WTC11 (cell line): ENCODE results near the gene TFB2M. TPM values are rescaled to one million over a fixed set of nuclear protein-coding genes. Genes with fewer than 3 reads are reported as not detected.

Experiments
- ATAC-seq: fragments of 200-7000 bp; cut with Tn5 transposase; 2 replicates; pipeline ENCODE4 v1.10.0; 2021; ENCODE audit warnings: mild to moderate bottlenecking, moderate library complexity
- CTCF ChIA-PET: fragments of 300-600 bp; sonication (Branson Sonifier 250); formaldehyde crosslinking; loops from one replicate; lab custom pipeline; 2021; ENCODE audit warnings: antibody characterized with exemption; lab: Charles Lee
- POLR2A ChIA-PET: fragments of 350-600 bp; sonication (Branson Sonifier 250); formaldehyde crosslinking; loops from one replicate; lab custom pipeline; 2021; ENCODE audit warnings: antibody characterized with exemption; lab: Charles Lee
- DNase-seq: peaks from one replicate; pipeline ENCODE4 v3.0.0; 2021; ENCODE audit warnings: low spot score
- H3K27ac Mint-ChIP-seq: 2 replicates; pipeline ENCODE4 v1.8.0; 2021; ENCODE audit warnings: mixed read lengths
- H3K27me3 Mint-ChIP-seq: 2 replicates; pipeline ENCODE4 v1.8.0; 2021; ENCODE audit warnings: low read depth, mild to moderate bottlenecking, moderate library complexity, mixed read lengths
- H3K36me3 Mint-ChIP-seq: 2 replicates; pipeline ENCODE4 v1.8.0; 2021; ENCODE audit warnings: mixed read lengths
- H3K4me1 Mint-ChIP-seq: 2 replicates; pipeline ENCODE4 v1.8.0; 2022; ENCODE audit warnings: mixed read lengths
- H3K4me3 Mint-ChIP-seq: 2 replicates; pipeline ENCODE4 v1.8.0; 2021; ENCODE audit warnings: mild to moderate bottlenecking, moderate library complexity, mixed read lengths
- H3K9me3 Mint-ChIP-seq: 2 replicates; pipeline ENCODE4 v1.8.0; 2021; ENCODE audit warnings: mixed read lengths
- GRHL2 ChIP-seq: fragments of 250-450 bp; sonication (Bioruptor Pico); IDR thresholded peaks from 2 replicates; pipeline ENCODE4 v1.8.0; 2022; ENCODE audit warnings: mild to moderate bottlenecking, moderate library complexity; ENCODE audit not compliant: insufficient replicate concordance, severe bottlenecking
- MXD4 ChIP-seq: fragments of 250-450 bp; sonication (Bioruptor Pico); IDR thresholded peaks from 2 replicates; pipeline ENCODE4 v1.8.0; 2021; ENCODE audit warnings: mild to moderate bottlenecking, moderate library complexity, borderline replicate concordance
- NFYB ChIP-seq: sonication (generic); formaldehyde crosslinking; conservative IDR thresholded peaks from 2 replicates; pipeline ENCODE4 v1.8.0; 2022; ENCODE audit warnings: low read depth, missing genetic modification reagents
- NR3C1 ChIP-seq: sonication (generic); formaldehyde crosslinking; conservative IDR thresholded peaks from 2 replicates; pipeline ENCODE4 v1.8.1; 2023; ENCODE audit warnings: low read depth, mild to moderate bottlenecking, missing genetic modification reagents
- TEAD4 ChIP-seq: sonication (generic); formaldehyde crosslinking; IDR thresholded peaks from 2 replicates; pipeline ENCODE4 v1.8.0; 2022; ENCODE audit warnings: mild to moderate bottlenecking, missing genetic modification reagents
- ZNF396 ChIP-seq: fragments of 250-450 bp; sonication (Bioruptor Pico); IDR thresholded peaks from 2 replicates; pipeline ENCODE4 v1.8.0; 2021; ENCODE audit warnings: mild to moderate bottlenecking, moderate library complexity, borderline replicate concordance
- total RNA-seq: library from RNA; stranded (reverse); gene quantifications from 3 replicates; pipeline ENCODE4 v1.2.3, GENCODE V29; 2021
- TF ChIP-seq, protein P1 (sequence below): sonication (generic); formaldehyde crosslinking; IDR thresholded peaks from 2 replicates; pipeline ENCODE4 v1.8.1; 2022; ENCODE audit warnings: missing genetic modification reagents, borderline replicate concordance
- TF ChIP-seq, protein P2 (sequence below): sonication (generic); formaldehyde crosslinking; IDR thresholded peaks from 2 replicates; pipeline ENCODE4 v1.8.1; 2022; ENCODE audit warnings: low read depth, mild to moderate bottlenecking, moderate library complexity, missing genetic modification reagents, borderline replicate concordance
- TF ChIP-seq, protein P3 (sequence below): fragments of 200-600 bp; IDR thresholded peaks from 2 replicates; pipeline ENCODE4 v1.8.0; 2022; ENCODE audit warnings: antibody characterized with exemption
- TF ChIP-seq, protein P4 (sequence below): sonication (generic); formaldehyde crosslinking; IDR thresholded peaks from 2 replicates; pipeline ENCODE4 v1.8.0; 2022; ENCODE audit warnings: mild to moderate bottlenecking, missing genetic modification reagents
- TF ChIP-seq, protein P5 (sequence below): fragments of 250-450 bp; sonication (Bioruptor Pico); IDR thresholded peaks from 2 replicates; pipeline ENCODE4 v1.8.0; 2021; ENCODE audit warnings: mild to moderate bottlenecking
- TF ChIP-seq, protein P6 (sequence below): sonication (generic); formaldehyde crosslinking; IDR thresholded peaks from 2 replicates; pipeline ENCODE4 v1.8.1; 2022; ENCODE audit warnings: low read depth, missing genetic modification reagents, borderline replicate concordance
- TF ChIP-seq, protein P7 (sequence below): sonication (generic); formaldehyde crosslinking; IDR thresholded peaks from 2 replicates; pipeline ENCODE4 v1.8.1; 2023; ENCODE audit warnings: mild to moderate bottlenecking, moderate library complexity, missing genetic modification reagents
- TF ChIP-seq, protein P8 (sequence below): fragments of 250-450 bp; sonication (Bioruptor Pico); IDR thresholded peaks from 2 replicates; pipeline ENCODE4 v1.9.0; 2021; ENCODE audit warnings: moderate library complexity, mild to moderate bottlenecking, inconsistent platforms, borderline replicate concordance
- TF ChIP-seq, protein P9 (sequence below): sonication (generic); formaldehyde crosslinking; IDR thresholded peaks from 2 replicates; pipeline ENCODE4 v1.8.0; 2023; ENCODE audit warnings: mild to moderate bottlenecking, missing genetic modification reagents

Gene TFB2M
- total RNA-seq, 1 experiment from 2014 or later, result 16.5 TPM

DNA sequence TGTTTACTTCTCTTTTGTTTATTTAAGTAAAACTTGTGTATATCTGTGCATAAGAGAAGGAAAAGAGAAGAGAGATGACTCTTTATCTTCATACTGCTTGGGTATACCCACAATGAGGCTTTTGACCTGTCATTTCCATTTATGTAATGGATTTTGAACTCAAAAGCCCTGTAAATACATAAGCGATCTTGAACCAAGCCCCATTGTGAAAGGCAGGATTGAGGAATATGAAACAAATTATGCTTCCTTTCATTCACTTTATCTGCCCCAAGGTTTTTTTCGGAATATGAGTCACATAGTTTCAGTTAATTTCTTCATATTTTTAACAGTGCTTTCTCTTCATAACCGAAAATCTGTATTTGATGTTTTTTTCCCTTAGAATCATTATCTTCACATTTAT lies 21.5 kb upstream of the TFB2M start:
- CTCF ChIA-PET, result no interaction called here
- no peak overlapping the region for H3K4me3 Mint-ChIP-seq
- ATAC-seq (no peak), DNase-seq (no peak)
- no peaks in the 10 kb centered on the region for H3K4me1 Mint-ChIP-seq
- peaks cover 13% of the 10 kb centered on the region for H3K36me3 Mint-ChIP-seq
- TF ChIP-seq, protein P1, sequence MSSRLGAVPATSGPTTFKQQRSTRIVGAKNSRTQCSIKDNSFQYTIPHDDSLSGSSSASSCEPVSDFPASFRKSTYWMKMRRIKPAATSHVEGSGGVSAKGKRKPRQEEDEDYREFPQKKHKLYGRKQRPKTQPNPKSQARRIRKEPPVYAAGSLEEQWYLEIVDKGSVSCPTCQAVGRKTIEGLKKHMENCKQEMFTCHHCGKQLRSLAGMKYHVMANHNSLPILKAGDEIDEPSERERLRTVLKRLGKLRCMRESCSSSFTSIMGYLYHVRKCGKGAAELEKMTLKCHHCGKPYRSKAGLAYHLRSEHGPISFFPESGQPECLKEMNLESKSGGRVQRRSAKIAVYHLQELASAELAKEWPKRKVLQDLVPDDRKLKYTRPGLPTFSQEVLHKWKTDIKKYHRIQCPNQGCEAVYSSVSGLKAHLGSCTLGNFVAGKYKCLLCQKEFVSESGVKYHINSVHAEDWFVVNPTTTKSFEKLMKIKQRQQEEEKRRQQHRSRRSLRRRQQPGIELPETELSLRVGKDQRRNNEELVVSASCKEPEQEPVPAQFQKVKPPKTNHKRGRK (CRISPR knock-in tag), result no peak
- TF ChIP-seq, protein P2, sequence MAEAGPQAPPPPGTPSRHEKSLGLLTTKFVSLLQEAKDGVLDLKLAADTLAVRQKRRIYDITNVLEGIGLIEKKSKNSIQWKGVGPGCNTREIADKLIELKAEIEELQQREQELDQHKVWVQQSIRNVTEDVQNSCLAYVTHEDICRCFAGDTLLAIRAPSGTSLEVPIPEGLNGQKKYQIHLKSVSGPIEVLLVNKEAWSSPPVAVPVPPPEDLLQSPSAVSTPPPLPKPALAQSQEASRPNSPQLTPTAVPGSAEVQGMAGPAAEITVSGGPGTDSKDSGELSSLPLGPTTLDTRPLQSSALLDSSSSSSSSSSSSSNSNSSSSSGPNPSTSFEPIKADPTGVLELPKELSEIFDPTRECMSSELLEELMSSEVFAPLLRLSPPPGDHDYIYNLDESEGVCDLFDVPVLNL (CRISPR knock-in tag), result no peak
- TF ChIP-seq, protein P3, sequence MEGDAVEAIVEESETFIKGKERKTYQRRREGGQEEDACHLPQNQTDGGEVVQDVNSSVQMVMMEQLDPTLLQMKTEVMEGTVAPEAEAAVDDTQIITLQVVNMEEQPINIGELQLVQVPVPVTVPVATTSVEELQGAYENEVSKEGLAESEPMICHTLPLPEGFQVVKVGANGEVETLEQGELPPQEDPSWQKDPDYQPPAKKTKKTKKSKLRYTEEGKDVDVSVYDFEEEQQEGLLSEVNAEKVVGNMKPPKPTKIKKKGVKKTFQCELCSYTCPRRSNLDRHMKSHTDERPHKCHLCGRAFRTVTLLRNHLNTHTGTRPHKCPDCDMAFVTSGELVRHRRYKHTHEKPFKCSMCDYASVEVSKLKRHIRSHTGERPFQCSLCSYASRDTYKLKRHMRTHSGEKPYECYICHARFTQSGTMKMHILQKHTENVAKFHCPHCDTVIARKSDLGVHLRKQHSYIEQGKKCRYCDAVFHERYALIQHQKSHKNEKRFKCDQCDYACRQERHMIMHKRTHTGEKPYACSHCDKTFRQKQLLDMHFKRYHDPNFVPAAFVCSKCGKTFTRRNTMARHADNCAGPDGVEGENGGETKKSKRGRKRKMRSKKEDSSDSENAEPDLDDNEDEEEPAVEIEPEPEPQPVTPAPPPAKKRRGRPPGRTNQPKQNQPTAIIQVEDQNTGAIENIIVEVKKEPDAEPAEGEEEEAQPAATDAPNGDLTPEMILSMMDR, result no peak
- TF ChIP-seq, protein P4, sequence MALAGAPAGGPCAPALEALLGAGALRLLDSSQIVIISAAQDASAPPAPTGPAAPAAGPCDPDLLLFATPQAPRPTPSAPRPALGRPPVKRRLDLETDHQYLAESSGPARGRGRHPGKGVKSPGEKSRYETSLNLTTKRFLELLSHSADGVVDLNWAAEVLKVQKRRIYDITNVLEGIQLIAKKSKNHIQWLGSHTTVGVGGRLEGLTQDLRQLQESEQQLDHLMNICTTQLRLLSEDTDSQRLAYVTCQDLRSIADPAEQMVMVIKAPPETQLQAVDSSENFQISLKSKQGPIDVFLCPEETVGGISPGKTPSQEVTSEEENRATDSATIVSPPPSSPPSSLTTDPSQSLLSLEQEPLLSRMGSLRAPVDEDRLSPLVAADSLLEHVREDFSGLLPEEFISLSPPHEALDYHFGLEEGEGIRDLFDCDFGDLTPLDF, result no peak
- TF ChIP-seq, protein P5, sequence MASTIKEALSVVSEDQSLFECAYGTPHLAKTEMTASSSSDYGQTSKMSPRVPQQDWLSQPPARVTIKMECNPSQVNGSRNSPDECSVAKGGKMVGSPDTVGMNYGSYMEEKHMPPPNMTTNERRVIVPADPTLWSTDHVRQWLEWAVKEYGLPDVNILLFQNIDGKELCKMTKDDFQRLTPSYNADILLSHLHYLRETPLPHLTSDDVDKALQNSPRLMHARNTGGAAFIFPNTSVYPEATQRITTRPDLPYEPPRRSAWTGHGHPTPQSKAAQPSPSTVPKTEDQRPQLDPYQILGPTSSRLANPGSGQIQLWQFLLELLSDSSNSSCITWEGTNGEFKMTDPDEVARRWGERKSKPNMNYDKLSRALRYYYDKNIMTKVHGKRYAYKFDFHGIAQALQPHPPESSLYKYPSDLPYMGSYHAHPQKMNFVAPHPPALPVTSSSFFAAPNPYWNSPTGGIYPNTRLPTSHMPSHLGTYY (CRISPR knock-in tag), result no peak
- no peaks in the 10 kb centered on the region for H3K27me3 Mint-ChIP-seq
- peaks cover 10% of the 10 kb centered on the region for H3K9me3 Mint-ChIP-seq
- H3K27ac Mint-ChIP-seq, result no peak overlapping the region
- POLR2A ChIA-PET, result no interaction called here

DNA sequence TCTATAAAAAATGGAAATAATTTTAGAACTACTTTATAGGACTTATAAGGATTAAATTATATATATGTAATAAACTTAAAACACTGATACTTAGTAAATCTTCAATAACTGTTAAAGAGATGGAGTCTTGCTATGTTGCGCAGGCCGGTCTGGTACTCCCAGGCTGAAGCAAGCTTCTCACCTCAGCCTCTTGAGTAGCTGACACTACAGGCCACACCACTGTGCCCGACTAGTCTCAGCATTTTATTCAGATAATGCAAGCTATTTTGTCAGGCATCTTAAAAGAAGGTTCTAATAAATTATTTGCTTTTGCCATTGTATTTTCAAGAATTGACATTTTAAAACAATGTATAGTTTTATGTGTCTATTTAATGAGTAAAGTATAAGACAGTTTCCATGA lies 21.0 kb upstream of the TFB2M start:
- peaks cover 10% of the 10 kb centered on the region for H3K9me3 Mint-ChIP-seq

More for the DNA sequence above, 21.0 kb upstream of the TFB2M start:
- TF ChIP-seq, protein P6, sequence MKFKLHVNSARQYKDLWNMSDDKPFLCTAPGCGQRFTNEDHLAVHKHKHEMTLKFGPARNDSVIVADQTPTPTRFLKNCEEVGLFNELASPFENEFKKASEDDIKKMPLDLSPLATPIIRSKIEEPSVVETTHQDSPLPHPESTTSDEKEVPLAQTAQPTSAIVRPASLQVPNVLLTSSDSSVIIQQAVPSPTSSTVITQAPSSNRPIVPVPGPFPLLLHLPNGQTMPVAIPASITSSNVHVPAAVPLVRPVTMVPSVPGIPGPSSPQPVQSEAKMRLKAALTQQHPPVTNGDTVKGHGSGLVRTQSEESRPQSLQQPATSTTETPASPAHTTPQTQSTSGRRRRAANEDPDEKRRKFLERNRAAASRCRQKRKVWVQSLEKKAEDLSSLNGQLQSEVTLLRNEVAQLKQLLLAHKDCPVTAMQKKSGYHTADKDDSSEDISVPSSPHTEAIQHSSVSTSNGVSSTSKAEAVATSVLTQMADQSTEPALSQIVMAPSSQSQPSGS (CRISPR knock-in tag), result no peak
- no peak for TF ChIP-seq NR3C1 (CRISPR knock-in tag)
- TF ChIP-seq, protein P7, sequence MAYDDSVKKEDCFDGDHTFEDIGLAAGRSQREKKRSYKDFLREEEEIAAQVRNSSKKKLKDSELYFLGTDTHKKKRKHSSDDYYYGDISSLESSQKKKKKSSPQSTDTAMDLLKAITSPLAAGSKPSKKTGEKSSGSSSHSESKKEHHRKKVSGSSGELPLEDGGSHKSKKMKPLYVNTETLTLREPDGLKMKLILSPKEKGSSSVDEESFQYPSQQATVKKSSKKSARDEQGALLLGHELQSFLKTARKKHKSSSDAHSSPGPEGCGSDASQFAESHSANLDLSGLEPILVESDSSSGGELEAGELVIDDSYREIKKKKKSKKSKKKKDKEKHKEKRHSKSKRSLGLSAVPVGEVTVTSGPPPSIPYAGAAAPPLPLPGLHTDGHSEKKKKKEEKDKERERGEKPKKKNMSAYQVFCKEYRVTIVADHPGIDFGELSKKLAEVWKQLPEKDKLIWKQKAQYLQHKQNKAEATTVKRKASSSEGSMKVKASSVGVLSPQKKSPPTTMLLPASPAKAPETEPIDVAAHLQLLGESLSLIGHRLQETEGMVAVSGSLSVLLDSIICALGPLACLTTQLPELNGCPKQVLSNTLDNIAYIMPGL (CRISPR knock-in tag), result no peak
- no peak for TF ChIP-seq MXD4 (CRISPR knock-in tag)
- TF ChIP-seq NFYB (CRISPR knock-in tag), result no peak
- no peak for TF ChIP-seq GRHL2 (CRISPR knock-in tag)
- TF ChIP-seq ZNF396 (CRISPR knock-in tag), result no peak
- TF ChIP-seq, protein P8, sequence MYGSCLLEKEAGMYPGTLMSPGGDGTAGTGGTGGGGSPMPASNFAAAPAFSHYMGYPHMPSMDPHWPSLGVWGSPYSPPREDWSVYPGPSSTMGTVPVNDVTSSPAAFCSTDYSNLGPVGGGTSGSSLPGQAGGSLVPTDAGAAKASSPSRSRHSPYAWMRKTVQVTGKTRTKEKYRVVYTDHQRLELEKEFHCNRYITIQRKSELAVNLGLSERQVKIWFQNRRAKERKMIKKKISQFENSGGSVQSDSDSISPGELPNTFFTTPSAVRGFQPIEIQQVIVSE (CRISPR knock-in tag), result no peak
- no peak for TF ChIP-seq TEAD4 (CRISPR knock-in tag)
- TF ChIP-seq, protein P9, sequence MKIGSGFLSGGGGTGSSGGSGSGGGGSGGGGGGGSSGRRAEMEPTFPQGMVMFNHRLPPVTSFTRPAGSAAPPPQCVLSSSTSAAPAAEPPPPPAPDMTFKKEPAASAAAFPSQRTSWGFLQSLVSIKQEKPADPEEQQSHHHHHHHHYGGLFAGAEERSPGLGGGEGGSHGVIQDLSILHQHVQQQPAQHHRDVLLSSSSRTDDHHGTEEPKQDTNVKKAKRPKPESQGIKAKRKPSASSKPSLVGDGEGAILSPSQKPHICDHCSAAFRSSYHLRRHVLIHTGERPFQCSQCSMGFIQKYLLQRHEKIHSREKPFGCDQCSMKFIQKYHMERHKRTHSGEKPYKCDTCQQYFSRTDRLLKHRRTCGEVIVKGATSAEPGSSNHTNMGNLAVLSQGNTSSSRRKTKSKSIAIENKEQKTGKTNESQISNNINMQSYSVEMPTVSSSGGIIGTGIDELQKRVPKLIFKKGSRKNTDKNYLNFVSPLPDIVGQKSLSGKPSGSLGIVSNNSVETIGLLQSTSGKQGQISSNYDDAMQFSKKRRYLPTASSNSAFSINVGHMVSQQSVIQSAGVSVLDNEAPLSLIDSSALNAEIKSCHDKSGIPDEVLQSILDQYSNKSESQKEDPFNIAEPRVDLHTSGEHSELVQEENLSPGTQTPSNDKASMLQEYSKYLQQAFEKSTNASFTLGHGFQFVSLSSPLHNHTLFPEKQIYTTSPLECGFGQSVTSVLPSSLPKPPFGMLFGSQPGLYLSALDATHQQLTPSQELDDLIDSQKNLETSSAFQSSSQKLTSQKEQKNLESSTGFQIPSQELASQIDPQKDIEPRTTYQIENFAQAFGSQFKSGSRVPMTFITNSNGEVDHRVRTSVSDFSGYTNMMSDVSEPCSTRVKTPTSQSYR (CRISPR knock-in tag), result no peak
- H3K27me3 Mint-ChIP-seq, result no peaks in the 10 kb centered on the region
- ChIA-PET POLR2A (interaction anchor here (1.0 kb wide), 1 partner anchor 9 kb away, joined by 4 read pairs; no protein-coding TSS in a partner anchor), CTCF (no interaction called here)
- no peak overlapping the region for H3K27ac Mint-ChIP-seq
- H3K4me3 Mint-ChIP-seq, result no peak overlapping the region
- ATAC-seq, result no peak
- H3K36me3 Mint-ChIP-seq, result peaks cover 13% of the 10 kb centered on the region
- no peaks in the 10 kb centered on the region for H3K4me1 Mint-ChIP-seq
- DNase-seq, result no peak
